ENCODE data around the gene CD52.

The CD52 gene

DNA sequence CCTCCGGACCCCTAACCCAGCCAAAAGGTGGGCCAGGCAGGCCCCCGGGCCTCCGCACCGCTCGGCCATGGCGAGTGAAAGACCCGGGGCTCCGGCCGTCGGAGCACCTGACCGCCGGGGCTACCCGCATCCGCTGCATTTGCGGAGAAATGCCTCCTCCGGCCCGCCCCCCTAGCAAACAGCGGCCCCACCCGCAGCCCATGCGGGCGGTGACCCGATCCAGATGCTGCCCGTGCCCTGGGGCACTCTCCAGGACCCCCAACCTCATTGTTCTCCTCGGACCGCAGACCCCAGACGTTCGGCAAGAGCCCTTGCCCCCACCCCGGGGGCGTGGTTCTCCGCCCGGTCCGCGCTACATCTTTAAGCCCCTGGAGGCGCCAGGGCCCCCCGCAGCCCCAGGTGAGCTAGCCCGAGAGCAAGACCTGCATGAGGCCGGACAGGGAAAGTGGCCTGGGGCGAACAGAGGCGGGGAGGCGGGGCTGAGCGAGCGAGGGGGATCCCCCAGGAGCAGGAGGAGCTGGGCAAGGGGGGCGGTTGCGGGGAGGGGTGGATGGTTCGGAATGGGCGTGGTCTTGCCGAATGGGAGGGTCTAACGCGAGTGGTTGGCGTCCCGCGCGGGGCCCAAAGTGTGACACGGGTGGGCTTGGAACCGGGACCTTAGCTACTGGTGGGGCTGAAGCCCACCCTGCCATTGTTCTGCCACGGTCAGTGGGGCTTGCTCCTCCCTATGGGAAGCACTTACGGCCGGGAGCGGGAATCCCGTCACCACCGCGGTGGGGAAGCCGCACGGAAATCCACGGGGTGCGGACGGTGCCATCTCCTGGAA lies 42.4 kb downstream of the CD52 start:
- Histone ChIP-seq H3F3A (ENCODE audit: insufficient read depth, low read length) (no peaks in the 10 kb centered on the region), H4K20me1 (ENCODE audit: insufficient read depth, low read length) (no peaks in the 10 kb centered on the region), H3K27me3 (ENCODE audit: insufficient read depth, low read length) (peaks cover 11% of the 10 kb centered on the region), H3K9ac (ENCODE audit: low read length) (no peak overlapping the region), H3K27ac (ENCODE audit: low read depth, low read length, poor library complexity, severe bottlenecking) (no peak overlapping the region), H3K4me3 (ENCODE audit: low read depth, low read length, poor library complexity, severe bottlenecking) (peak overlapping the region; percentile 47), H2AFZ (ENCODE audit: low read length) (no peak overlapping the region), H3K9me2 (ENCODE audit: low read depth, low read length) (no peaks in the 10 kb centered on the region), H3K4me2 (ENCODE audit: low read length) (peak overlapping the region; percentile 68), H3K9me3 (ENCODE audit: low read length) (no peaks in the 10 kb centered on the region), H3K79me2 (ENCODE audit: insufficient read depth, low read length) (no peaks in the 10 kb centered on the region), H3K36me3 (ENCODE audit: insufficient read depth, low read length) (no peaks in the 10 kb centered on the region), H3K4me1 (ENCODE audit: insufficient read depth, low read length, severe bottlenecking) (peaks cover 11% of the 10 kb centered on the region)
- TF ChIP-seq CTCF (IDR thresholded peaks at IDR 0.05; ENCODE audit: low read length): no peak
- TF ChIP-seq EZH2 (IDR thresholded peaks at IDR 0.05; ENCODE audit: borderline replicate concordance, low read length): 0 out of 2 replicates have a peak, but pooled peaks have one; percentile 66

DNA sequence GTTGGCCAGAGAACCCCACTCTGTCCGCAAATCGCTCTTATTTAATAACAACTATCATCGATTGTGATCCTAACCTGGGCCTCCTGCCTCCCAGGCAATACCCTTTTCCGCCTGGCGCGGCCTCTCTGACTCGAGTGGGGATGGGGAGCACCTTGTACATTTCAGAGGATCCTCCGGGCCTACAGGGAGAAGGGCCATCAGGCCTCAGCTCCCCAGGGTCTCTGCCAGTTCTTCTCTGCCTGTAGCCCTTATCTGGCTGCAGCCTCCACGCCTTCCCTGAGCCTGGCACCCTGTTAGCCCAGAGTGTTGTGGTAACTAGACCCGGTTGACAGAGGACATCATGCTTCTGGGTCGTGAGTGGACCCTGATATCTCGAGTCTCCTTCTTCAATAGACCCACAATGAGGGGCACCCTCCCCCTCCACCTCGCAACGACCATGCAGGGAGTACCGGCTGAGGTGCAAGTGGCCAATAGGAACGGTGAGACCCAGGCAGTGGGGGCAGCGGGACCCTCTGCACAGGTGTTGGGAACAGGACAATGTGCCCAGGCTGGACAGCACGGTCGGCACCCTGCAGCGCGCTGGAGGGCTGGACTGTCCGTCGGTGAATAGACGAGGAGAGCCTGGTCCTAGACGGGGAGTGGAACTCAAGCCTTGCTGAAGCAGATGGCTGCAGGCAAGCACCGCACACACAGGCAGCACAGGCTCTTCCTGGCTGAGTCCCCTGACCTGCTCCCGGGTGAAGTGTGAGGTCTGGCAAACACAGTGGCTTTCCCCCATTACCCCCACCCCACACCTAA lies 43.2 kb downstream of the CD52 start:
- H3K4me1 ChIP-seq (ENCODE audit: insufficient read depth, low read length, severe bottlenecking): peaks cover 11% of the 10 kb centered on the region
- no peak overlapping the region for H3K9ac ChIP-seq (ENCODE audit: low read length)
- H2AFZ ChIP-seq (ENCODE audit: low read length): no peak overlapping the region
- H3K36me3 ChIP-seq (ENCODE audit: insufficient read depth, low read length): no peaks in the 10 kb centered on the region
- H3K27ac ChIP-seq (ENCODE audit: low read depth, low read length, poor library complexity, severe bottlenecking): no peak overlapping the region
- H3K9me2 ChIP-seq (ENCODE audit: low read depth, low read length): no peaks in the 10 kb centered on the region
- no peaks in the 10 kb centered on the region for H3F3A ChIP-seq (ENCODE audit: insufficient read depth, low read length)
- TF ChIP-seq CTCF (IDR thresholded peaks at IDR 0.05; ENCODE audit: low read length) (no peak), EZH2 (IDR thresholded peaks at IDR 0.05; ENCODE audit: borderline replicate concordance, low read length) (no peak)
- H3K79me2 ChIP-seq (ENCODE audit: insufficient read depth, low read length): no peaks in the 10 kb centered on the region
- peaks cover 11% of the 10 kb centered on the region for H3K27me3 ChIP-seq (ENCODE audit: insufficient read depth, low read length)
- no peaks in the 10 kb centered on the region for H3K9me3 ChIP-seq (ENCODE audit: low read length)
- peak overlapping the region; percentile 68; the same call in 1 of the 2 replicates for H3K4me2 ChIP-seq (ENCODE audit: low read length)
- H4K20me1 ChIP-seq (ENCODE audit: insufficient read depth, low read length): no peaks in the 10 kb centered on the region
- peak overlapping the region; percentile 47 for H3K4me3 ChIP-seq (ENCODE audit: low read depth, low read length, poor library complexity, severe bottlenecking)

DNA sequence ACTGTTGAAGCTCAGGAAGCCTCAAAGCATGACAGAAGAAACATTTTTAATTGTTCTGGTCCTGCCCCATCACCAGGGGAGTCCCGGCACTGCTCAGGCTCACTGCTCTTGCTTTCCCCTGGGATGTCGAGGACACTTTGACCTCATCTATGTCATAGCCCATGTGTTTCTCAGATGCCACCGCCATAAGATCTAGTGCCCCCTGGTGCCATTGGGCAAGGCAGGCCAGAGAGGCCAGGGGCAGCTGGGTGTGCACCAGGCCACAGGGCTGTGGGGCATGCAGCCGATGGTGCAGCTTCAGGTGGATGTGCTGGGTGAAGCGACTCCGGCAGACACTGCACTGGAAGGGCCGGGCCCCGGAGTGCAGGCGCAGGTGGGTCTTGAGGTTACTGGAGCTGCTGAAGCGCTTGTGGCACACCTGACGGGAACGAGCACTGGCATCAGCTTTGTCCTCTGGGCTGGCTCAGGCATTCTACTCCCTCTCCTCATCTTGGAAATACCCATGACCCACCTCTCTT lies 43.9 kb downstream of the CD52 start:
- Histone ChIP-seq H3K4me3 (ENCODE audit: low read depth, low read length, poor library complexity, severe bottlenecking) (no peak overlapping the region), H3K36me3 (ENCODE audit: insufficient read depth, low read length) (no peaks in the 10 kb centered on the region), H4K20me1 (ENCODE audit: insufficient read depth, low read length) (no peaks in the 10 kb centered on the region), H3K9me2 (ENCODE audit: low read depth, low read length) (no peaks in the 10 kb centered on the region), H3K4me1 (ENCODE audit: insufficient read depth, low read length, severe bottlenecking) (peaks cover 11% of the 10 kb centered on the region), H2AFZ (ENCODE audit: low read length) (no peak overlapping the region), H3K27ac (ENCODE audit: low read depth, low read length, poor library complexity, severe bottlenecking) (no peak overlapping the region), H3K4me2 (ENCODE audit: low read length) (no peak overlapping the region), H3K9me3 (ENCODE audit: low read length) (no peaks in the 10 kb centered on the region), H3K27me3 (ENCODE audit: insufficient read depth, low read length) (peaks cover 11% of the 10 kb centered on the region; the same call in 1 of the 2 replicates), H3F3A (ENCODE audit: insufficient read depth, low read length) (no peaks in the 10 kb centered on the region), H3K9ac (ENCODE audit: low read length) (no peak overlapping the region), H3K79me2 (ENCODE audit: insufficient read depth, low read length) (no peaks in the 10 kb centered on the region)
- TF ChIP-seq CTCF (IDR thresholded peaks at IDR 0.05; ENCODE audit: low read length): peak; percentile 11; the same call in 1 of the 2 replicates
- TF ChIP-seq EZH2 (IDR thresholded peaks at IDR 0.05; ENCODE audit: borderline replicate concordance, low read length): no peak
